CD4-positive, alpha-beta T cell (primary cell): ENCODE data around the gene TFEB. TPM values are rescaled to one million over a fixed set of nuclear protein-coding genes. Genes with fewer than 3 reads are reported as not detected.

Experiments used
- ATAC-seq: fragments of 200-7000 bp; cut with Tn5 transposase; one replicate; pipeline ENCODE4 v1.10.0; 2022; ENCODE audit warnings: mild to moderate bottlenecking; ENCODE audit not compliant: poor library complexity
- CTCF ChIA-PET: fragments of 350-600 bp; sonication (Branson Sonifier 250); formaldehyde crosslinking; loops from one replicate; lab custom pipeline; 2021; ENCODE audit warnings: antibody characterized with exemption, inconsistent platforms; lab: Charles Lee
- POLR2A ChIA-PET: fragments of 350-600 bp; sonication (Branson Sonifier 250); formaldehyde crosslinking; loops from one replicate; lab custom pipeline; 2021; ENCODE audit warnings: antibody characterized with exemption, inconsistent platforms; lab: Charles Lee
- DNase-seq, 14 experiments: peaks; one replicate each; pipeline ENCODE4 v3.0.0-alpha.2; 2013 to 2020; ENCODE audit warnings: mixed read lengths in 2 of 14
- H3K27ac ChIP-seq, 2 donors: one replicate each; pipeline versions ENCODE4 v1.5.1 to v1.7.0; 2013; ENCODE audit warnings: low read length in 2 of 2, low read depth in 1 of 2, mild to moderate bottlenecking in 1 of 2
- H3K27me3 ChIP-seq, 2 experiments: 1 replicate in 1 of 2; 2 replicates in 1 of 2; pipeline versions ENCODE4 v1.6.1 to v1.7.0; 2013; ENCODE audit warnings: low read length in 2 of 2, control low read depth in 1 of 2, mild to moderate bottlenecking in 1 of 2, moderate library complexity in 1 of 2; ENCODE audit not compliant: insufficient read depth in 2 of 2, control insufficient read depth in 1 of 2
- H3K36me3 ChIP-seq: one replicate; pipeline ENCODE4 v1.6.1; 2013; ENCODE audit warnings: low read length, control low read depth; ENCODE audit not compliant: insufficient read depth
- H3K4me1 ChIP-seq: one replicate; pipeline ENCODE4 v1.6.1; 2013; ENCODE audit warnings: low read length, control low read depth; ENCODE audit not compliant: insufficient read depth
- H3K4me3 ChIP-seq: one replicate; pipeline ENCODE4 v1.5.1; 2013; ENCODE audit warnings: mild to moderate bottlenecking, low read length, moderate library complexity
- H3K9me3 ChIP-seq, 2 experiments: 1 replicate in 1 of 2; 2 replicates in 1 of 2; pipeline versions ENCODE4 v1.6.1 to v1.7.0; 2013; ENCODE audit warnings: low read length in 2 of 2, mild to moderate bottlenecking in 2 of 2, control low read depth in 1 of 2, moderate library complexity in 1 of 2; ENCODE audit not compliant: control insufficient read depth in 1 of 2, insufficient read depth in 1 of 2
- H3K27ac Mint-ChIP-seq: one replicate; pipeline ENCODE4 v1.8.0; 2020; ENCODE audit warnings: mixed read lengths
- H3K27me3 Mint-ChIP-seq: one replicate; pipeline ENCODE4 v1.8.0; 2021; ENCODE audit warnings: mixed read lengths
- H3K36me3 Mint-ChIP-seq: one replicate; pipeline ENCODE4 v1.8.0; 2021; ENCODE audit warnings: low read depth, mixed read lengths
- H3K4me1 Mint-ChIP-seq: one replicate; pipeline ENCODE4 v1.8.0; 2021; ENCODE audit warnings: low read depth, mixed read lengths
- H3K4me3 Mint-ChIP-seq: one replicate; pipeline ENCODE4 v1.8.0; 2020; ENCODE audit warnings: mild to moderate bottlenecking, mixed read lengths
- H3K9me3 Mint-ChIP-seq: one replicate; pipeline ENCODE4 v1.8.0; 2020; ENCODE audit warnings: mixed read lengths
- intact Hi-C, 2 experiments: fragments of 100-400 bp; cut with DNase I in 1 of 2; cut with micrococcal nuclease in 1 of 2; formaldehyde crosslinking; loops; one replicate each; pipeline versions ENCODE4 v1.15.1 to v1.9.0; 2023 to 2025; cut with DNase I, micrococcal nuclease
- total RNA-seq, 174 experiments: library from RNA in 2 of 174; stranded (reverse) in 2 of 174; gene quantifications; one replicate each; pipeline ENCODE4 v1.2.3 and lab custom pipeline; 2021 to 2026
- TF ChIP-seq, protein P1 (sequence below): fragments of 200-600 bp; IDR thresholded peaks from one replicate; pipeline ENCODE4 v1.8.0; 2022; ENCODE audit warnings: antibody characterized with exemption, mild to moderate bottlenecking

Gene TFEB
- total RNA-seq, 2 experiments from 2014 or later = 23.8 to 24.1 TPM

DNA sequence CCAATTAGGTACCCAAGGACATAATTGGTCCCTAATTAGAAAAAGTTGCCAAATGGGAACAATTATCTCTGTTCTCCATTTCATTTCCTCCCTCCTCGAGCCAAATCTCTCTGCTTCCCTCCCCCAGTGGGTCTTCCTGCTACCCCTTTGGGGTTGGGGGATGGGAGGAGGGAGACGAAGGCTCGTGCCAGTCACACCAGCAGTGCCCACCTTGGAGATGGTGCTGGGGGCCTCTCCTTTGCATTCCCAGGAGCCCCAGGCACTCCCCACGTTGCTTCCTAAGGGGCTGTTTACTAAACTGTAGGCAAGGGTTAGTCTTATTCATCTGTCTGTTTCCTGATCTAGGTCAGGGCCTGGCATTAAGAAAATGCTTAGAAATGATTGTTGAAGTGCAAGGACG is 64.0 kb downstream of the TFEB start:
- ATAC-seq (no peak), DNase-seq (no peak)
- no peaks in the 10 kb centered on the region for H3K4me1 Mint-ChIP-seq
- intact Hi-C loops = no loop called here
- CTCF ChIA-PET = interaction anchor here (1.3 kb wide), 1 partner anchor 12 kb away, joined by 3 read pairs; no protein-coding TSS in a partner anchor
- Histone ChIP-seq H3K9me3 (no peaks in the 10 kb centered on the region), H3K4me3 (no peak overlapping the region), H3K27ac (no peak overlapping the region), H3K36me3 (no peaks in the 10 kb centered on the region), H3K4me1 (no peaks in the 10 kb centered on the region), H3K27me3 (peaks cover 6 to 8% of the 10 kb centered on the region in 2 experiments)
- no peaks in the 10 kb centered on the region for H3K9me3 Mint-ChIP-seq
- H3K27ac Mint-ChIP-seq = no peak overlapping the region
- no peaks in the 10 kb centered on the region for H3K36me3 Mint-ChIP-seq
- POLR2A ChIA-PET = no interaction called here
- H3K4me3 Mint-ChIP-seq = no peak overlapping the region
- peaks cover 26% of the 10 kb centered on the region for H3K27me3 Mint-ChIP-seq
- TF ChIP-seq, protein P1, sequence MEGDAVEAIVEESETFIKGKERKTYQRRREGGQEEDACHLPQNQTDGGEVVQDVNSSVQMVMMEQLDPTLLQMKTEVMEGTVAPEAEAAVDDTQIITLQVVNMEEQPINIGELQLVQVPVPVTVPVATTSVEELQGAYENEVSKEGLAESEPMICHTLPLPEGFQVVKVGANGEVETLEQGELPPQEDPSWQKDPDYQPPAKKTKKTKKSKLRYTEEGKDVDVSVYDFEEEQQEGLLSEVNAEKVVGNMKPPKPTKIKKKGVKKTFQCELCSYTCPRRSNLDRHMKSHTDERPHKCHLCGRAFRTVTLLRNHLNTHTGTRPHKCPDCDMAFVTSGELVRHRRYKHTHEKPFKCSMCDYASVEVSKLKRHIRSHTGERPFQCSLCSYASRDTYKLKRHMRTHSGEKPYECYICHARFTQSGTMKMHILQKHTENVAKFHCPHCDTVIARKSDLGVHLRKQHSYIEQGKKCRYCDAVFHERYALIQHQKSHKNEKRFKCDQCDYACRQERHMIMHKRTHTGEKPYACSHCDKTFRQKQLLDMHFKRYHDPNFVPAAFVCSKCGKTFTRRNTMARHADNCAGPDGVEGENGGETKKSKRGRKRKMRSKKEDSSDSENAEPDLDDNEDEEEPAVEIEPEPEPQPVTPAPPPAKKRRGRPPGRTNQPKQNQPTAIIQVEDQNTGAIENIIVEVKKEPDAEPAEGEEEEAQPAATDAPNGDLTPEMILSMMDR = no peak

DNA sequence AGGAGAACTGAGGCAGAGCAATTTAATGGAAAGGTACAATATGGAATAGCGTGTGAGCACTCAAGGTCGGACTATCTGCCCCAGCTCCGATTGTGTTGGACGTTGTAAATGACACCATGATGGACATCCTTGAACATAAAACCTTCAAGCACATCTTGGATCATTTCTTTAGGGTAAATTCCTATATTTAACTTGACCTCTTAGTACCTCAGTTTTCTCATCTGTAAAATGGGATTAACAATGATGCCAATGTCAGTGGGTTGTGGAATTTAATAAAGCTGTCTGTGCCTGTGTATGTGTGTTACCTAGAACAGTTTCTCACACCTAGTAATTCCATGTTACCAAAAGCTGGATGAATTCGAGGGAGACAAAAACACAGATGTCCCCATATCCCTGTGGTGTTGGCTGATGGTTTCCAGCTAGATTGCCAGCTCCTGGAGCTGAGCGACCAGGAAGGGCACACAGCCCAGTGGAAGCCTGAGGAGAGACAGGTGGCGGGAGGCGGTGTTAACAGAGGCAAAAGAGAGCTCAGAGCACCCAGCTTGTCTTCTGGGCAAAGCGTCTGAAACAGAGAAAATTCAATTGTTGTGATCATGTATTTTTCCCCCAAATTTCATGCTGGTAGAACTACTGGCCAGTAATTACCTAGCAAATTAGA is 64.6 kb downstream of the TFEB start:
- peaks cover 6 to 8% of the 10 kb centered on the region in 2 experiments for H3K27me3 ChIP-seq
- no peak for ATAC-seq
- no peaks in the 10 kb centered on the region for H3K4me1 Mint-ChIP-seq
- no peak for DNase-seq
- no peaks in the 10 kb centered on the region for H3K9me3 ChIP-seq
- H3K36me3 Mint-ChIP-seq = no peaks in the 10 kb centered on the region
- POLR2A ChIA-PET = no interaction called here
- no peaks in the 10 kb centered on the region for H3K4me1 ChIP-seq
- H3K4me3 Mint-ChIP-seq = no peak overlapping the region
- no peak overlapping the region for H3K27ac Mint-ChIP-seq
- no peaks in the 10 kb centered on the region for H3K36me3 ChIP-seq
- H3K27ac ChIP-seq = no peak overlapping the region
- no peak overlapping the region for H3K4me3 ChIP-seq
- intact Hi-C loops = no loop called here
- H3K9me3 Mint-ChIP-seq = no peaks in the 10 kb centered on the region
- peaks cover 20% of the 10 kb centered on the region for H3K27me3 Mint-ChIP-seq
- CTCF ChIA-PET = interaction anchor here (1.3 kb wide), 1 partner anchor 12 kb away, joined by 3 read pairs; no protein-coding TSS in a partner anchor
- TF ChIP-seq, protein P1 = no peak

DNA sequence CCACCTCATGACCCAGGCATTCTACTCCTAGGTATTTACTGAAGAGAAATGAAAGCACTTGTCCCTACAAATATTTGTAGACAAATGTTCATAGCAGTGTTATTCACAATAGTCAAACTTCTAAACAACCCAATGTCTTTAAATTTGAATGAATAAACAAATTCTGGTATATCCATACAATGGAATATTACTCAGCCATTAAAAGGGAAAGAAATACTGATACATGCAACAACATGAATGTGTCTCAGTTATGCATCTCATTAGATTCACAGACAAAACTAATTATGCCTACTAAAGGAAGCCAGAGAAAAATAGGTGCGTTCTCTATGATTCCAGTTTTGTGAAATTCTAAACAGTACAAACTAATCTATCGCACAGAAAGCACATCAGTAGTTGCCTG is 66.4 kb downstream of the TFEB start:
- CTCF ChIA-PET = no interaction called here
- Histone ChIP-seq H3K27me3 (peaks cover 6 to 8% of the 10 kb centered on the region in 2 experiments), H3K27ac (no peak overlapping the region), H3K36me3 (no peaks in the 10 kb centered on the region), H3K4me1 (no peaks in the 10 kb centered on the region), H3K9me3 (no peaks in the 10 kb centered on the region), H3K4me3 (no peak overlapping the region)
- Mint-ChIP-seq H3K4me3 (no peak overlapping the region), H3K27ac (no peak overlapping the region), H3K27me3 (peaks cover 16% of the 10 kb centered on the region), H3K36me3 (no peaks in the 10 kb centered on the region), H3K9me3 (no peaks in the 10 kb centered on the region), H3K4me1 (no peaks in the 10 kb centered on the region)
- no peak for ATAC-seq
- TF ChIP-seq, protein P1 = no peak
- intact Hi-C loops = no loop called here
- POLR2A ChIA-PET = no interaction called here
- no peak for DNase-seq
